Measurements from ENCODE around the gene C6orf132. TPM values are rescaled to one million over a fixed set of nuclear protein-coding genes. Genes with fewer than 3 reads are reported as not detected.

Gene C6orf132
- total RNA-seq, 1 experiment from 2014 or later: 66.0 TPM

DNA sequence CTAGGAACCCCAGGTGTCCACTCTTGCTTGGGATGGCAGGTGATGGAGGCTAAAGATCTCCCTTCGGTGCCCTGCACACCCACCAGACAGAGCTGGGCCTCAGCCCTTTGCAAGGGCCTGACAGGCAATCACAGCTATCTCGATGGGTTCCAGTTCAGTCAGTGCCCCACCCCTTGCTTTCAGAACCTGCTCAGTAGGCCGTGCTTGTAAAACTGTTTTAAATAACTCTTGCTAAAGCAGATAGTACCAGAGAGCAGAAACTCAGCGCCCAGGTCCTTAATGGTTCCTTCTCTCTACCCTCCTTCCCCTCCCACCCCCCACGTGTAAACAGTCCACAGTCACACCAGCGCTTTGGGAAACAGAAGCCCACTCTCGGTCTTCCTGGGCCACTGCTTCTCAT, 39.2 kb downstream of the C6orf132 start:
- Histone ChIP-seq H3K9ac (ENCODE audit: low read length) (no peak overlapping the region), H3K9me2 (replicated peaks; ENCODE audit: low read length) (no peaks in the 10 kb centered on the region), H3K4me3 (ENCODE audit: low read length) (no peak overlapping the region), H2AFZ (ENCODE audit: low read length) (no peak overlapping the region), H3K36me3 (ENCODE audit: low read depth, low read length) (peaks cover 11% of the 10 kb centered on the region), H3K4me2 (ENCODE audit: low read length) (no peak overlapping the region), H3K27me3 (ENCODE audit: low read length) (no peaks in the 10 kb centered on the region), H3F3A (ENCODE audit: low read length, unreplicated experiment) (peaks cover 9% of the 10 kb centered on the region), H3K4me1 (ENCODE audit: insufficient read depth, low read length) (peaks cover 26% of the 10 kb centered on the region), H4K20me1 (ENCODE audit: low read length) (no peaks in the 10 kb centered on the region), H3K9me3 (ENCODE audit: low read length) (no peaks in the 10 kb centered on the region), H3K27ac (ENCODE audit: low read length) (no peak overlapping the region), H3K79me2 (ENCODE audit: low read length) (no peaks in the 10 kb centered on the region)
- intact Hi-C loops (cut with micrococcal nuclease): no loop called here
- no peak for DNase-seq
- POLR2A ChIA-PET (ENCODE audit: unreplicated experiment): no interaction called here
- ATAC-seq: no peak
- BruUV-seq (replicated peaks): no TSS peak
- CTCF ChIA-PET: no interaction called here
- TF ChIP-seq EZH2phosphoT487 (IDR thresholded peaks at IDR 0.05; ENCODE audit: borderline replicate concordance, low read length): no peak

DNA sequence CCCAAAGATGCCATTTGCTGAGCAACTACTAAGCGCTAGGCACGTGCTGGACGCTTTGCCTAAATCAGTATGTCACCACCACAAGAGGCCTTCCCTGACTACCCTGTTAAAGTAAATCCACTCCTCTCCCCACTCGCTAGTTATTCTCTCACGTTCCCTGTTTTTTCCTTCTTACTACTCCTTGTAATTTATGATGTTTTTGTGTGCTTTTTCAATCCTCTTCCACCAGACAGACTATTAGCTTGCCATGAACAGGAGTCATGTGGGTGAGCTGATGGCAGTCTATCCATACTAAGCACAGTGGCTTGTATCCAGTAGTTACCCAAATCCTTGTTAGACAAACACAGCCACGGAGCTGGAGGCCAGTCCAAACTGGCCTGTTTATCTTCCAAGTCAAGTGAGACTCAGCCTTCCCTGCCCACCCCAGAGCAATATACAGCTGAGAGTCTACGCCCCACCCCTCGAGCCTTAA, 41.2 kb downstream of the C6orf132 start:
- H3K27ac ChIP-seq (ENCODE audit: low read length): no peak overlapping the region
- TF ChIP-seq, protein P1, sequence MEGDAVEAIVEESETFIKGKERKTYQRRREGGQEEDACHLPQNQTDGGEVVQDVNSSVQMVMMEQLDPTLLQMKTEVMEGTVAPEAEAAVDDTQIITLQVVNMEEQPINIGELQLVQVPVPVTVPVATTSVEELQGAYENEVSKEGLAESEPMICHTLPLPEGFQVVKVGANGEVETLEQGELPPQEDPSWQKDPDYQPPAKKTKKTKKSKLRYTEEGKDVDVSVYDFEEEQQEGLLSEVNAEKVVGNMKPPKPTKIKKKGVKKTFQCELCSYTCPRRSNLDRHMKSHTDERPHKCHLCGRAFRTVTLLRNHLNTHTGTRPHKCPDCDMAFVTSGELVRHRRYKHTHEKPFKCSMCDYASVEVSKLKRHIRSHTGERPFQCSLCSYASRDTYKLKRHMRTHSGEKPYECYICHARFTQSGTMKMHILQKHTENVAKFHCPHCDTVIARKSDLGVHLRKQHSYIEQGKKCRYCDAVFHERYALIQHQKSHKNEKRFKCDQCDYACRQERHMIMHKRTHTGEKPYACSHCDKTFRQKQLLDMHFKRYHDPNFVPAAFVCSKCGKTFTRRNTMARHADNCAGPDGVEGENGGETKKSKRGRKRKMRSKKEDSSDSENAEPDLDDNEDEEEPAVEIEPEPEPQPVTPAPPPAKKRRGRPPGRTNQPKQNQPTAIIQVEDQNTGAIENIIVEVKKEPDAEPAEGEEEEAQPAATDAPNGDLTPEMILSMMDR (conservative IDR thresholded peaks at IDR 0.05; ENCODE audit: low read depth, low read length): no peak
- no peak for TF ChIP-seq EZH2 (IDR thresholded peaks at IDR 0.05; ENCODE audit: low read length, unreplicated experiment)
- no peak for TF ChIP-seq EZH2phosphoT487 (IDR thresholded peaks at IDR 0.05; ENCODE audit: borderline replicate concordance, low read length)
- CTCF ChIA-PET: interaction anchor here (0.9 kb wide), 1 partner anchor 16 kb away, joined by 3 read pairs; no protein-coding TSS in a partner anchor
- H3K9me2 ChIP-seq (replicated peaks; ENCODE audit: low read length): no peaks in the 10 kb centered on the region
- H3K79me2 ChIP-seq (ENCODE audit: low read length): no peaks in the 10 kb centered on the region
- H3F3A ChIP-seq (ENCODE audit: low read length, unreplicated experiment): peaks cover 9% of the 10 kb centered on the region
- H3K4me2 ChIP-seq (ENCODE audit: low read length): no peak overlapping the region
- H4K20me1 ChIP-seq (ENCODE audit: low read length): no peaks in the 10 kb centered on the region
- H3K4me1 ChIP-seq (ENCODE audit: insufficient read depth, low read length): peaks cover 26% of the 10 kb centered on the region
- POLR2A ChIA-PET (ENCODE audit: unreplicated experiment): no interaction called here
- H2AFZ ChIP-seq (ENCODE audit: low read length): no peak overlapping the region
- ATAC-seq (no peak), DNase-seq (no peak)
- peaks cover 6% of the 10 kb centered on the region for H3K36me3 ChIP-seq (ENCODE audit: low read depth, low read length)
- H3K9me3 ChIP-seq (ENCODE audit: low read length): no peaks in the 10 kb centered on the region
- no peak overlapping the region for H3K4me3 ChIP-seq (ENCODE audit: low read length)
- intact Hi-C loops (cut with micrococcal nuclease): loop anchor here (2.0 kb wide), 1 partner anchor 18 kb away; no protein-coding TSS in a partner anchor
- no TSS peak for BruUV-seq (replicated peaks)
- H3K27me3 ChIP-seq (ENCODE audit: low read length): no peaks in the 10 kb centered on the region
- no peak overlapping the region for H3K9ac ChIP-seq (ENCODE audit: low read length)

DNA sequence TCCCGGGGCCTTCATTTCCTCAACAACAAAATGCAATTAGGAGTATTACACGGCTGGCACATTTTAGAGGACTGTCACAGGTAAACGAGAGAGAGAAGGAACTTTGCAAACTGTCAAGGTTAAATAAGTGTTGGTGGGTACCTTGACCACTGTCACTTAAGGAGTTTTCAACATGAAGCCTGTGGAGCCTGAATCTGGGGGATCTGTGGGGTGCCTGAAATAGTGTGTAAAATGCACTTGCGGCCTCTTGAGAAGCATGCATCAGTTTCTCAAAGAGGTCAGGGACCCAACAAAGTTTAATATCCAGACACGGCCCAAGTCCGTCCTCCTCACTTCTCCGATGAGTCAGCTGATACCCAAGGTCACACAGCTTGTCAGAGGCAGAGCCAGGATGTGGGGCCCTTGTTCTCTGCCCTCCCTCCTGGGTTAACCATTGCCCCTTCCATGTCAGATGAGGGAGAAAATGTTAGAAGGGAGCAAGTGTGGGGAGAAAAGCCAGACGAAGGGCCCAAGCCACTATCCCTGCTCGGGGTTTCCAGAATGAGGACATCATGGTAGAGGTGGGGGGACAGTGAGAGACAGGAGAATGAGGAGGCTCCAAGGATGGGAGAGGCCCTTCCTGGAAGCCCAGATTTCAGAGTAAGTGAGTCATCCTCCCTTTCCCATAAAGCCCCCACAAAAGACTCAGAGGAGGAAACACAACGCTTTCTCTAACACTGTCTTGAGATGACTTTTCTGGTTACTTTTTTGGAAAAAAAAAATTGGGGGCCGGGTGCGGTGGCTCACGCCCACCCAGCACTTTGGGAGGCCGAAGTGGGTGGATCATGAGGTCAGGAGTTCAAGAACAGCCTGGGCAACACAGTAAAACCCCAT, 42.2 kb downstream of the C6orf132 start:
- Histone ChIP-seq H3K79me2 (ENCODE audit: low read length) (no peaks in the 10 kb centered on the region), H3K9me3 (ENCODE audit: low read length) (no peaks in the 10 kb centered on the region), H3K36me3 (ENCODE audit: low read depth, low read length) (peaks cover under 1% of the 10 kb centered on the region; the same call in 1 of the 2 replicates), H3K4me3 (ENCODE audit: low read length) (peak overlapping the region; percentile 18; the same call in 1 of the 2 replicates), H4K20me1 (ENCODE audit: low read length) (no peaks in the 10 kb centered on the region), H3F3A (ENCODE audit: low read length, unreplicated experiment) (peaks cover 9% of the 10 kb centered on the region), H2AFZ (ENCODE audit: low read length) (peak overlapping the region; percentile 66), H3K27me3 (ENCODE audit: low read length) (no peaks in the 10 kb centered on the region), H3K4me2 (ENCODE audit: low read length) (peak overlapping the region; percentile 77), H3K9me2 (replicated peaks; ENCODE audit: low read length) (no peaks in the 10 kb centered on the region), H3K27ac (ENCODE audit: low read length) (peak overlapping the region; percentile 94), H3K9ac (ENCODE audit: low read length) (peak overlapping the region; percentile 48), H3K4me1 (ENCODE audit: insufficient read depth, low read length) (peaks cover 27% of the 10 kb centered on the region)
- CTCF ChIA-PET: interaction anchor here (0.9 kb wide), 2 partner anchors 15 to 64 kb away, joined by 3 to 6 read pairs; no protein-coding TSS in a partner anchor
- ATAC-seq (peak; percentile 40), DNase-seq (peak; percentile 29)
- intact Hi-C loops (cut with micrococcal nuclease): loop anchor here (2.0 kb wide), 1 partner anchor 19 kb away; no protein-coding TSS in a partner anchor
- TSS peak; percentile 98 for BruUV-seq (replicated peaks)
- TF ChIP-seq EZH2 (IDR thresholded peaks at IDR 0.05; ENCODE audit: low read length, unreplicated experiment) (no peak), EZH2phosphoT487 (IDR thresholded peaks at IDR 0.05; ENCODE audit: borderline replicate concordance, low read length) (no peak)
- TF ChIP-seq, protein P1 (conservative IDR thresholded peaks at IDR 0.05; ENCODE audit: low read depth, low read length): no peak
- POLR2A ChIA-PET (ENCODE audit: unreplicated experiment): interaction anchor here (0.6 to 1.3 kb wide), 3 partner anchors 22 to 54 kb away, joined by 3 to 4 read pairs (median 4); no protein-coding TSS in a partner anchor

All from PC-3 (cell line).